GM19238 (cell line): ENCODE measurements around the gene SLC27A2.
"Not testable (repeated sequence)": the region's sequence is repeated elsewhere in the genome, so short reads cannot be mapped to it uniquely, and the experiment has no call there.

Experiments used
- DNase-seq: peaks from one replicate; pipeline ENCODE4 v3.0.0; 2011; ENCODE audit warnings: low spot score; ENCODE audit not compliant: insufficient read length

SLC27A2 gene

GRCh38 chr15:50181969-50182218 lies at the start of gene SLC27A2:
Gene SLC27A2 (plus strand): TSS chr15:50182196. CDS start chr15:50182428, 232 bp downstream.
- DNase-seq = no peak

GRCh38 chr15:50132251-50132984 lies 49.6 kb upstream of the SLC27A2 start:
- not testable (repeated sequence) for DNase-seq

- no peak for DNase-seq
Measured at GRCh38 chr15:50134524-50135024, 47.4 kb upstream of the SLC27A2 start.

- DNase-seq = no peak
Measured at GRCh38 chr15:50135031-50135551, 46.9 kb upstream of the SLC27A2 start.

GRCh38 chr15:50137330-50137761 lies 44.6 kb upstream of the SLC27A2 start:
- no peak for DNase-seq

GRCh38 chr15:50137893-50138292 lies 44.1 kb upstream of the SLC27A2 start:
- DNase-seq = no peak

- DNase-seq = no peak
Measured at GRCh38 chr15:50138391-50138790, 43.6 kb upstream of the SLC27A2 start.

GRCh38 chr15:50140098-50140497 lies 41.9 kb upstream of the SLC27A2 start:
- DNase-seq = no peak

- no peak for DNase-seq
Measured at GRCh38 chr15:50140983-50141382, 41.0 kb upstream of the SLC27A2 start.

- DNase-seq = no peak
Measured at GRCh38 chr15:50141856-50142255, 40.1 kb upstream of the SLC27A2 start.

GRCh38 chr15:50143255-50143860 lies 38.6 kb upstream of the SLC27A2 start:
- DNase-seq = no peak

- DNase-seq = no peak
Measured at GRCh38 chr15:50144341-50145120, 37.5 kb upstream of the SLC27A2 start.

- DNase-seq = no peak
Measured at GRCh38 chr15:50145451-50145872, 36.5 kb upstream of the SLC27A2 start.

GRCh38 chr15:50146632-50147031 lies 35.4 kb upstream of the SLC27A2 start:
- DNase-seq = no peak

- no peak for DNase-seq
Measured at GRCh38 chr15:50148362-50148963, 33.5 kb upstream of the SLC27A2 start.

- DNase-seq = no peak
Measured at GRCh38 chr15:50149090-50149489, 32.9 kb upstream of the SLC27A2 start.

- DNase-seq = no peak
Measured at GRCh38 chr15:50150349-50150748, 31.6 kb upstream of the SLC27A2 start.

GRCh38 chr15:50150851-50151250 lies 31.1 kb upstream of the SLC27A2 start:
- no peak for DNase-seq

- DNase-seq = no peak
Measured at GRCh38 chr15:50151476-50151875, 30.5 kb upstream of the SLC27A2 start.

GRCh38 chr15:50158236-50158635 lies 23.8 kb upstream of the SLC27A2 start:
- not testable (repeated sequence) for DNase-seq

GRCh38 chr15:50162969-50163718 lies 18.9 kb upstream of the SLC27A2 start:
- DNase-seq = no peak
